ENCODE data around the gene DNAJA3. TPM values are rescaled to one million over a fixed set of nuclear protein-coding genes. Genes with fewer than 3 reads are reported as not detected.

DNAJA3 gene
- total RNA-seq, 1 donor from 2014 or later: 71.2 TPM

DNA sequence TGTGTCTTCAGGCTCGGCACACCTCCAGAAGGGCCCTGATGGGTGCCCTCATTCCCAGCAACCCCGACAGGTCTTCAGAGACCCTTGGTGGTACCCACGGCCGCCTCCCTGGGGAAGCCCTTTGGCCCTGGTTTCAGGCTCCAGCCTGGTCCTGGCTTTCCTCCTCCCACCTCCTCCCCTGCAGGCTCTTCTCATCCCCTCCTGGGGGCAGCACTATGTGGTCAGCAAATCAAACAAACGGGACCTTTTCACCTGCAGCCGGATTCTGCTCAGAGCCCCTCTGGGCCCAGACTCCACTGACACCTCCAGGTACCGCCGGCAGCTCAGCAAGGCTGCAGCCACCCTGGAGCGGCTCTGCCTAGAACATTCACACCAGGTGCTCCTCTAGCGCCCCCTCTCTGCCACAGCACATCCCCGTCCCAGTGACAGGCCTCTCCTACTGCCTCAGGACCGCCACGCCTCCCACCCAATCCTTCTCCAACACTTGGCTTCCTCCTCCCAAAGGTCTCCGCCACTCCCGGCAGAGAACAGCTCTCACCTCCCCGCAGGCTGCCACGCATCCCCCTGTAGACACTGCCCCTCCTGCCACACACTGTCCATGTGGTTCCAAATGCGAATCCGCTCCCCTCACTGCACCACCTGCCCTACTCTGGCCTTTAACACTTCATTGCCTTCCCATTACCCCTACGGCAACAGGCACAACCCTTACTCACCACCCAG lies 21.3 kb upstream of the DNAJA3 start:
- Histone ChIP-seq H3K27me3 (ENCODE audit: control insufficient read depth, insufficient read depth, low read length) (no peaks in the 10 kb centered on the region), H3K4me3 (ENCODE audit: low read depth, low read length) (no peak overlapping the region), H3K36me3 (ENCODE audit: control insufficient read depth, insufficient read depth, low read length) (no peaks in the 10 kb centered on the region)
- no peak for DNase-seq (ENCODE audit: low read depth)
- TF ChIP-seq, protein P1, sequence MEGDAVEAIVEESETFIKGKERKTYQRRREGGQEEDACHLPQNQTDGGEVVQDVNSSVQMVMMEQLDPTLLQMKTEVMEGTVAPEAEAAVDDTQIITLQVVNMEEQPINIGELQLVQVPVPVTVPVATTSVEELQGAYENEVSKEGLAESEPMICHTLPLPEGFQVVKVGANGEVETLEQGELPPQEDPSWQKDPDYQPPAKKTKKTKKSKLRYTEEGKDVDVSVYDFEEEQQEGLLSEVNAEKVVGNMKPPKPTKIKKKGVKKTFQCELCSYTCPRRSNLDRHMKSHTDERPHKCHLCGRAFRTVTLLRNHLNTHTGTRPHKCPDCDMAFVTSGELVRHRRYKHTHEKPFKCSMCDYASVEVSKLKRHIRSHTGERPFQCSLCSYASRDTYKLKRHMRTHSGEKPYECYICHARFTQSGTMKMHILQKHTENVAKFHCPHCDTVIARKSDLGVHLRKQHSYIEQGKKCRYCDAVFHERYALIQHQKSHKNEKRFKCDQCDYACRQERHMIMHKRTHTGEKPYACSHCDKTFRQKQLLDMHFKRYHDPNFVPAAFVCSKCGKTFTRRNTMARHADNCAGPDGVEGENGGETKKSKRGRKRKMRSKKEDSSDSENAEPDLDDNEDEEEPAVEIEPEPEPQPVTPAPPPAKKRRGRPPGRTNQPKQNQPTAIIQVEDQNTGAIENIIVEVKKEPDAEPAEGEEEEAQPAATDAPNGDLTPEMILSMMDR (IDR thresholded peaks at IDR 0.05; ENCODE audit: insufficient read depth, low read length, poor library complexity, severe bottlenecking): peak; percentile 92

DNA sequence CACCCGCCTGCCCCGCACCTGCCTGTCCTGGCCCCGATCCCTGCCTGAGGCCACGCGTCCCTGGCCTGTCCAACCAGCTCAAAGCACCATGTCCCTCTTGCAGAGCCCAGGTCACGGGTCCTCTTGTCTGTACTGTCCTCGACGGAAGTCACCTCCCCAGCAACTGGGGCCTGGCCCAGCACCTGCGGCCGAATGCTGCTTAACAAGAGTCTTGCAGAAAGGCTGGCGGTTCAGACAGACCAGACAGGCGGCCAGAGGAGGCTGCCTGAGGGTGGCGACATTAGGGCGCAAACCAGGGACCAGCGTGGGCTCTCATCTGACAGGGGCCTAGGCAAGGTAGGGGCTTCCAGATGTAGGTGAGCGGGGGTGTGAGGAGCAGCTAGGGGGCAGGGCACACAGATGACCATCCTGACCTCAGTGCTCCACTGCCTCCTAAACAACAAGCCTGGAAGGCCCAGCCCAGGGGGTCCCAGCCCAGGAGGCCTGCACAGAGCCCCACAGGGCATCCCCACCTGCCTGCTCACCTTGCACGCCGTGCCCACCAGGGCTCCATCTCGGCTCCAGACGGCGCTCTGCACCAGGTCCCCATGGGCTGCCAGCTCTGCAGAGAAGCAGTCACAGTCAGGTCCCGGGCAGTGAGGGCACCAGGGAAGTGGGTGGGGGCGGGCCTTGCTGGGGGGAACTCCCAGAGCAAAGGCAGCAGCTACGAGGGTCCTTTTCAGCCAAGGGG lies 20.5 kb upstream of the DNAJA3 start:
- H3K36me3 ChIP-seq (ENCODE audit: control insufficient read depth, insufficient read depth, low read length): no peaks in the 10 kb centered on the region
- TF ChIP-seq, protein P1 (IDR thresholded peaks at IDR 0.05; ENCODE audit: insufficient read depth, low read length, poor library complexity, severe bottlenecking): no peak
- H3K4me3 ChIP-seq (ENCODE audit: low read depth, low read length): no peak overlapping the region
- H3K27me3 ChIP-seq (ENCODE audit: control insufficient read depth, insufficient read depth, low read length): no peaks in the 10 kb centered on the region
- DNase-seq (ENCODE audit: low read depth): no peak

DNA sequence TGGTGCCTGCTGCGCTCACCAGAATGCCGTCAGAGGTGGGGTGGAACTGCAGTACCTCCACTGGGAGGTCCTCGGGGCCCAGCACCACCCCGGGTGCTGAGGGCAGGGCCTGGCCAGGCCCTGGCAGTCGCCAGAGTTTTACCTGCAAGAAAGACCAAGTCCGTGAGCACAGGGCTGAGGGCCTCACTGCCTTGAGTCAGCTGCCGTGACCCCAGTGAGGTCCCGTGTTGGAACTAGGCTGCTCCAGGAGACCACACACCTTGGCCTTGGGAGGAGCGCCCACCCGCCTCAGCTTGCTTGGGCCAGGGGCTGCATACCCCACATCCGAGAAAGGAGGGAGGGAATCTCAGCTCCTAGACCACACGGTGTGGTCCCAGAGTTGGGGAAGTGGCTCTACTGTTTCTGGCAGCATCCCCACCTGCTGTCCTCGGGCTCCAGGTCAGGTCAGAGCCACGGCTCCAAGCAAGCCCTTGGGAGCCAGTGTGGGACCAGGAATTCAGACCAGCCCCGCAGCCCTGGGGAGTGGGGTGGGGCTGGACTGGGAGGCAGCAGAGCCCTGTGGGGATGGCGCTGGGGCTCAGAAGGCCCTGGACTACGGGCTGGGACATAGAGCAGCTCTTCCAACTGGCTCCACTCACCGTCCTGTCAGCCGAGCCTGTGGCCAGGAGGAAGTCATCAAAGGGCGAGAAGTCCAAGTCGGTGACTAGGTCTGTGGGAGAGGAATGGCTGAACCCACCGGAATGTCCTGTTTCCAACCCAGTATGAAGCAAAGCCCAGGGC lies 17.9 kb upstream of the DNAJA3 start:
- Histone ChIP-seq H3K36me3 (ENCODE audit: control insufficient read depth, insufficient read depth, low read length) (no peaks in the 10 kb centered on the region), H3K4me3 (ENCODE audit: low read depth, low read length) (no peak overlapping the region), H3K27me3 (ENCODE audit: control insufficient read depth, insufficient read depth, low read length) (no peaks in the 10 kb centered on the region)
- TF ChIP-seq, protein P1 (IDR thresholded peaks at IDR 0.05; ENCODE audit: insufficient read depth, low read length, poor library complexity, severe bottlenecking): no peak
- DNase-seq (ENCODE audit: low read depth): no peak

DNA sequence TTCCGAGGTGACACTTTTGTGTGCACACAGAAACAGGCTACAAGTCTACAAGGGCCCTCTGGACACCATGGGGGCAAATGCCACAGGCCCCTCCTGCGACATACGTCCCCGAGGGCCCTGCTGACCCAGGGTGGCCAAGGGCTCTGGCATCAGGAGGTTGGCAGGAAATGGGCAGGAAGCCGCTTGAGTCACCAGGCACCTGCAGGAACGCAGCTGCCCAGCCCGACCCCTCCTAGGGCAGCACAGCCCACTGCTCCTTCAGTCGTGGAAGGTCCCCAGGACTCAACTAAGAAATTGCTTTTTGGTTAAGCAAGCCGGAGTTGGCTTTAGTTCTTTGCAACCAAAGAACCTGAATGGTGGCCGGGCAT lies 17.4 kb upstream of the DNAJA3 start:
- H3K27me3 ChIP-seq (ENCODE audit: control insufficient read depth, insufficient read depth, low read length): no peaks in the 10 kb centered on the region
- no peak for DNase-seq (ENCODE audit: low read depth)
- H3K36me3 ChIP-seq (ENCODE audit: control insufficient read depth, insufficient read depth, low read length): no peaks in the 10 kb centered on the region
- TF ChIP-seq, protein P1 (IDR thresholded peaks at IDR 0.05; ENCODE audit: insufficient read depth, low read length, poor library complexity, severe bottlenecking): no peak
- H3K4me3 ChIP-seq (ENCODE audit: low read depth, low read length): no peak overlapping the region

DNA sequence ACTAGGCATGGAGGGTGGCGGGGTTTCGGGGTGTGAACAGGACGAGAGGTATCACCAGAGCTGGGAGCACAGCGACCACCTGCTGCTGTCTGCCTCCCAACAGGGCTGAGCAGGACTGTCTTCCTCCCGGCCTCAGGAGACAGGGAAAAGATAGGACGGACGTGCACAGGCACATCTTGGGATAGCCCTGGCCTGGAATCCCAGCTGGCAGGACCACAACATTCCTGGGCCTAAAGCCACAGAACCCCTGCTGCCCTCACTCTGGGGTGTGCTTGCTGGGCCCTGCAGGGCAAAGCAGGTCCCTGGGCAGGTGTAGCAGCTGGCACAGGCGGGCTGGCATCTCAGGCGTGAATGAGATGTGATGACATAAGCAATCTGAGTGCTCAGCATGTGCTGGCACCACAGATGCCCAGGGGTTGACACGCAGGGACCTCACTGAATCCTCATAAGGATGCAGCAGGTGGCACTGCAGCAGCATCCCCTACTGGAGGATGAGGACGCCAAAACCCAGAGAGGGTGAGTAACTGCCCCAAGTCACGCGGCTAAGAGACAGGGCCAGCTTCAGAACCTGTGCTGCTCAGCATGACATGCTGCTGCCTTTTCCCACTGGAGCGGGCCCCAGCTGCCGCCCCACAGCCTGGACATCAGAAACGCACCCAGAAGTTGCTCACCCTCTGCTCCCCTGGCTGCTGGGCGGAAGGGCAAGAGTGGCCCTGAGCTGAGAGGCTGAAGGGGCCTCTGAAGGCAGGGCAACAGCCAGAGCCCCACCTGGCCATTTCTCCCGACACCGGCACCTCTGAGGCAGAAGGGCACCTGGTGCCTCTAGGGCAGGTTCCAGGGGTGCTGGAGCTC lies 16.4 kb upstream of the DNAJA3 start:
- DNase-seq (ENCODE audit: low read depth): no peak
- H3K4me3 ChIP-seq (ENCODE audit: low read depth, low read length): no peak overlapping the region
- TF ChIP-seq, protein P1 (IDR thresholded peaks at IDR 0.05; ENCODE audit: insufficient read depth, low read length, poor library complexity, severe bottlenecking): no peak

More for the DNA sequence above, 16.4 kb upstream of the DNAJA3 start:
- Histone ChIP-seq H3K27me3 (ENCODE audit: control insufficient read depth, insufficient read depth, low read length) (no peaks in the 10 kb centered on the region), H3K36me3 (ENCODE audit: control insufficient read depth, insufficient read depth, low read length) (no peaks in the 10 kb centered on the region)

Data from kidney epithelial cell (primary cell).